Midbrain (tissue), 1 donor: Measurements from ENCODE around the gene AK2.
"Not testable (repeated sequence)": the region's sequence is repeated elsewhere in the genome, so short reads cannot be mapped to it uniquely, and the experiment has no call there.

Experiments used
- DNase-seq: peaks from one replicate; lab custom pipeline; 2025; lab: John Stamatoyannopoulos, UW

The AK2 gene

GRCh38 chr1:32973458-32973857 is 63.2 kb downstream of the AK2 start:
- not testable (repeated sequence) for DNase-seq

GRCh38 chr1:32972814-32973428 is 63.8 kb downstream of the AK2 start:
- peak; percentile 62 for DNase-seq

GRCh38 chr1:32971576-32971975 is 65.1 kb downstream of the AK2 start:
- no peak for DNase-seq

DNA sequence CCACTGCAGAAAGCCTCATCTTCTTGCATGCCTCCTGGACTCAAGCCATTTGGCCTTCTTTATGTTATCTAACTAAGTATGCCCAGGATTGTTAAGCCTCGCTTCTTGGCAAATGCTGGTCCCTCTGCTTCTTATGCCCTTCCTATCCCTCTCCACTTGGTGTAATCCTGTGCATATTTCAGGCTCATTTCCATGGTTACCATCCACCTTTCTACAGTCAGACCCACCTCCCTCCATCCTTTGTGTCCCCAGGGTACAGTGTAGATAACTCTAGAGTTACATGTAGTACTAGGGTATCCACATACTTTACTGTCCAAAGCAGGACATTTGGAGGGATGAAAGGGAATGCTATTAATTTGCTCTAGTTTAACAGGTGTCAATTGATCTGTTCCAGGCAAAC is 65.5 kb downstream of the AK2 start:
- no peak for DNase-seq

DNA sequence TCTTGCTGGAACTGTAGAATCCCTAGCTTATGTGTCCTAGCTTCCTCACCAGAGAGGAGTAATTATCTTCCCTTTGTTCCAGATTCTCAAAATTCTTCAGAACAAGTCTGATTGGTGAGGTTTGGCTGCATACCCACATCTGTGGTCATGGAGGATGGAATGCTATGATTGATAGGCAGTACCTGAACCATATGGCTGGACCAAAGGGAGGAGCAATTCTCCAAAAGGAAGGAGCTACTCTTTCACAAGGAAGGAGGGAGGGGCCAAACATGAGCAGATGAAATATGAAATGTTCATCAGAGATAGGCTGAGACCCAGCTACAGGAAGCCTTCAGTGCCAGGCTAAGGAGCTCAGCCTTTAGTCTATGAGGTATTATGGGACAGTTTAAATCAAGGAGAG is 67.1 kb downstream of the AK2 start:
- no peak for DNase-seq

GRCh38 chr1:32967888-32968568 is 68.7 kb downstream of the AK2 start:
- no peak for DNase-seq

GRCh38 chr1:32966900-32967299 is 69.8 kb downstream of the AK2 start:
- no peak for DNase-seq

GRCh38 chr1:32965251-32965747 is 71.4 kb downstream of the AK2 start:
- DNase-seq = no peak

DNA sequence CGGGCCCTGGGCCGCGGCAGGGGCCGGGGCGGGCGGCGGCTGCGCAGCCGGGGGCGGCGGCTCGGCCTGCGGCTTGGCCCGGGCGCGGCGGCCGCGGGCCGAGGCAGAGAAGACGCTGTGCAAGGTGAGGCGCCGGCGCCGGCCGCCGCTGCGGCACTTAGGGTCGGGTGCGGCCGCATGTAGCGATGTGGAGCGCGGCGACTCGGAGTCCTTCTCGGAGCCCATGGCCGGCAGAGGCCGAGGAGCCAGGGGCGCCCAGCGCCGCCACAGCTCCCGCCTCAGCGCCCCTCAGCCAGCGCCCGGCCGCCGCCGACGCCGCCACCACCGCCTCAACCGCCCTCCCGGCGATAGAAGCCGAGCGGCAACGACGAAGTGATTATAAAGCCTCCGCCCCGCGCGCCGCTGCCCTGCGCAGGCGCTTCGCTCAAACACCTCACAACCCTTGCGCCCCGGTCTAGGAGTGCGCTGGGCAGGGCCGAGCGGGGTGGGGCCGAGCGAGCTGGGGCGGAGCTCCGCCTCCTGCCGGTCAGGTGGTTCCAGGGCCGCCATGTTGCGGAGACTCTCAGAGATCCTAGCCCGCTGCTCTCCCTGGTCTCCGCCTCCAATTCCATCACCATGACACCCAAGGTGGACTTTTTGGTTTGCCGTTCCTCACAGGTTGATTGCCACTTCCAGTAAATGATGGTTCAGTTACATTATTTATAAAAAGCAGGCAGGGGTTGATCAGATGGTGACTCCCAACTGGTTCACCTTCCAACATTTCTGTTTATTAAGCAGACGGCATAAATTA is 72.0 kb downstream of the AK2 start, which contains the start of gene RNF19B:
RNF19B (minus strand) TSS at position 349 of the 790 bp plus-strand sequence; CDS start at position 225, 124 bp downstream.
- DNase-seq = peak; percentile 96

DNA sequence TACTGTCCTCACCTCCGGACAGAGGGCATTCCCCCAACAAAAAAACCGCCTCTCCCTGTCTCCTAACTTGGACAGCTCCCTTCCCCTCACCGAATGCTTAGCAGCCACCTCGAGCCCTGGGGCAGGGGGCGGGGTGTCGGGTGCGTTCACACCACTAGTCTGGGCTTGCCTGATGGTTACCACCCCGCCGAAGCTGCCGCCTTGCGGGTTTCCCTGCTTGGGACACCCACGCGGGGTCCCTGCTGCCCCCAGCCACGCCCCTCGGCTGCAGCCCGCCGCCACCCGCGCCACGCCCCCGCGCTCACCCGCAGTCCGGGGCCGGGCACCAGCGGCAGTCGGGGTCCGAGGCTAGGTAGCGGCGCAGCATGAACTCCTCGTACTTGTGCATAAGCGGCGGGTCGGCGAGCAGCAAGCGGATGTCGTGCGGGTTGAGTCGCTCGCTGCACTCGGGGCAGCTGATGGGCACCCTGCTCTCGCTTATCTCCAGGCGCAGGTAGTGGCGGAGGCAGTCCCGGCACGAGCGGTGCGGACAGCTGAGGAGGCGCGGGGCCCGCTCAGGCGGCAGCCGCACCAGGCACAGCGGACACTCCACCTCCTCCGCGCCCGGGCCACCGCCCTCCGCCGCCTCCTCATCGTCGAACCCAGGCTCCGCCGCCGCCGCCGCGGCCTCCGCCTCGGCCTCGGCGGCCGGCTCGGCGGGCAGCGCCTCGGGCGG is 72.8 kb downstream of the AK2 start:
- DNase-seq = no peak

- no peak for DNase-seq
Observed at GRCh38 chr1:32962248-32962896, 74.3 kb downstream of the AK2 start.

GRCh38 chr1:32960819-32961355 is 75.8 kb downstream of the AK2 start:
- DNase-seq = no peak

GRCh38 chr1:32960342-32960741 is 76.3 kb downstream of the AK2 start:
- DNase-seq = no peak

DNA sequence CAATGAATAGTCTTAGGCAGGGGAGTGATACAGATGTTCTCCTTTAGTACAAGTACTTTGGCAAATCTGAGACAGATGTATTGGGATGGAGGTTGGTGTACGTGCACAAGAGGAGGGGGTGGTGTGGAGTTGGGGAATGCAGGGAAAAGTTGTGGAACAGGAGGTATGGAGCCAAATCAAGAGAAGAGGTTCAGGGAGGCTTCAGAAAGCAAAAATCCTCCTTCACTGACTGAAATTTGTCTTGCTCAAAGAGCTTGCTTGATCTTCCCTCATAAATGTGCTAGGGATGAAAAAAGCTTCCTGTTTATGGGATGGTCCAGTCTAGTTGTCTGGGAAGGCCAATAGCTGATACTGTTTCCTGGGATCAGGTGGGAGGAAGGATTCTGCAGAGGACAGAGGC is 77.9 kb downstream of the AK2 start:
- no peak for DNase-seq
